ENCODE measurements around the gene TRPV2.
"Not testable (repeated sequence)": the region's sequence is repeated elsewhere in the genome, so short reads cannot be mapped to it uniquely, and the experiment has no call there.

The TRPV2 gene

GRCh38 chr17:16395887-16396286 is 19.5 kb upstream of the TRPV2 start:
- H3K4me3 Mint-ChIP-seq; H3K9me3 Mint-ChIP-seq (ENCODE audit: low read depth); H3K27me3 Mint-ChIP-seq; H3K4me1 Mint-ChIP-seq (ENCODE audit: low read depth); H3K27ac Mint-ChIP-seq; H3K36me3 Mint-ChIP-seq: not testable (repeated sequence)

- H3K27me3 Mint-ChIP-seq; H3K9me3 Mint-ChIP-seq (ENCODE audit: low read depth); H3K4me1 Mint-ChIP-seq (ENCODE audit: low read depth); H3K4me3 Mint-ChIP-seq; H3K27ac Mint-ChIP-seq; H3K36me3 Mint-ChIP-seq: not testable (repeated sequence)
Observed at GRCh38 chr17:16396693-16397092, 18.7 kb upstream of the TRPV2 start.

- H3K36me3 Mint-ChIP-seq: no peaks in the 10 kb centered on the region
- no peaks in the 10 kb centered on the region for H3K9me3 Mint-ChIP-seq (ENCODE audit: low read depth)
- peaks cover 5% of the 10 kb centered on the region for H3K4me1 Mint-ChIP-seq (ENCODE audit: low read depth)
- peaks cover 2% of the 10 kb centered on the region for H3K27me3 Mint-ChIP-seq
- no peak overlapping the region for H3K4me3 Mint-ChIP-seq
- no peak overlapping the region for H3K27ac Mint-ChIP-seq
Observed at GRCh38 chr17:16398270-16399267, 16.8 kb upstream of the TRPV2 start.

GRCh38 chr17:16403847-16404246 is 11.5 kb upstream of the TRPV2 start:
- H3K9me3 Mint-ChIP-seq (ENCODE audit: low read depth); H3K4me1 Mint-ChIP-seq (ENCODE audit: low read depth); H3K27ac Mint-ChIP-seq; H3K36me3 Mint-ChIP-seq; H3K4me3 Mint-ChIP-seq; H3K27me3 Mint-ChIP-seq: not testable (repeated sequence)

GRCh38 chr17:16406742-16407674 is 8.4 kb upstream of the TRPV2 start:
- Mint-ChIP-seq H3K4me3 (peak overlapping the region; percentile 42), H3K9me3 (ENCODE audit: low read depth) (no peaks in the 10 kb centered on the region), H3K27me3 (peaks cover 3% of the 10 kb centered on the region), H3K27ac (no peak overlapping the region), H3K4me1 (ENCODE audit: low read depth) (peaks cover 1% of the 10 kb centered on the region), H3K36me3 (no peaks in the 10 kb centered on the region)

GRCh38 chr17:16407911-16408588 is 7.3 kb upstream of the TRPV2 start:
- Mint-ChIP-seq H3K27me3 (peaks cover 3% of the 10 kb centered on the region), H3K4me1 (ENCODE audit: low read depth) (peaks cover 3% of the 10 kb centered on the region), H3K27ac (no peak overlapping the region), H3K36me3 (no peaks in the 10 kb centered on the region), H3K4me3 (peak overlapping the region; percentile 44), H3K9me3 (ENCODE audit: low read depth) (no peaks in the 10 kb centered on the region)

- peaks cover 52% of the 10 kb centered on the region for H3K4me1 Mint-ChIP-seq (ENCODE audit: low read depth)
- H3K27me3 Mint-ChIP-seq: no peaks in the 10 kb centered on the region
- no peaks in the 10 kb centered on the region for H3K9me3 Mint-ChIP-seq (ENCODE audit: low read depth)
- H3K27ac Mint-ChIP-seq: peak overlapping the region; percentile 99
- H3K4me3 Mint-ChIP-seq: peak overlapping the region; percentile 20
- peaks cover 4% of the 10 kb centered on the region for H3K36me3 Mint-ChIP-seq
Observed at GRCh38 chr17:16417399-16417798, 2.0 kb downstream of the TRPV2 start.

- peak overlapping the region; percentile 75 for H3K4me3 Mint-ChIP-seq
- H3K27me3 Mint-ChIP-seq: no peaks in the 10 kb centered on the region
- peak overlapping the region; percentile 92 for H3K27ac Mint-ChIP-seq
- H3K4me1 Mint-ChIP-seq (ENCODE audit: low read depth): peaks cover 50% of the 10 kb centered on the region
- H3K36me3 Mint-ChIP-seq: peaks cover 4% of the 10 kb centered on the region
- H3K9me3 Mint-ChIP-seq (ENCODE audit: low read depth): no peaks in the 10 kb centered on the region
Observed at GRCh38 chr17:16417896-16418684, 2.7 kb downstream of the TRPV2 start.

GRCh38 chr17:16418685-16419068 is 3.3 kb downstream of the TRPV2 start:
- H3K9me3 Mint-ChIP-seq (ENCODE audit: low read depth): no peaks in the 10 kb centered on the region
- peaks cover 50% of the 10 kb centered on the region for H3K4me1 Mint-ChIP-seq (ENCODE audit: low read depth)
- peak overlapping the region; percentile 75 for H3K4me3 Mint-ChIP-seq
- H3K27me3 Mint-ChIP-seq: no peaks in the 10 kb centered on the region
- H3K27ac Mint-ChIP-seq: peak overlapping the region; percentile 92
- peaks cover 4% of the 10 kb centered on the region for H3K36me3 Mint-ChIP-seq

GRCh38 chr17:16419074-16419928 is 3.9 kb downstream of the TRPV2 start:
- H3K27ac Mint-ChIP-seq: peak overlapping the region; percentile 92
- no peaks in the 10 kb centered on the region for H3K27me3 Mint-ChIP-seq
- no peaks in the 10 kb centered on the region for H3K9me3 Mint-ChIP-seq (ENCODE audit: low read depth)
- peaks cover 48% of the 10 kb centered on the region for H3K4me1 Mint-ChIP-seq (ENCODE audit: low read depth)
- H3K36me3 Mint-ChIP-seq: peaks cover 4% of the 10 kb centered on the region
- H3K4me3 Mint-ChIP-seq: peak overlapping the region; percentile 75

GRCh38 chr17:16419929-16420271 is 4.5 kb downstream of the TRPV2 start:
- Mint-ChIP-seq H3K9me3 (ENCODE audit: low read depth) (no peaks in the 10 kb centered on the region), H3K36me3 (peaks cover 4% of the 10 kb centered on the region), H3K27me3 (no peaks in the 10 kb centered on the region), H3K4me1 (ENCODE audit: low read depth) (peaks cover 44% of the 10 kb centered on the region), H3K4me3 (peak overlapping the region; percentile 75), H3K27ac (peak overlapping the region; percentile 92)

GRCh38 chr17:16422416-16422815 is 7.0 kb downstream of the TRPV2 start:
- H3K27me3 Mint-ChIP-seq: no peaks in the 10 kb centered on the region
- H3K27ac Mint-ChIP-seq: peak overlapping the region; percentile 10
- H3K4me1 Mint-ChIP-seq (ENCODE audit: low read depth): peaks cover 33% of the 10 kb centered on the region
- no peak overlapping the region for H3K4me3 Mint-ChIP-seq
- peaks cover 2% of the 10 kb centered on the region for H3K36me3 Mint-ChIP-seq
- H3K9me3 Mint-ChIP-seq (ENCODE audit: low read depth): no peaks in the 10 kb centered on the region

- Mint-ChIP-seq H3K27me3 (no peaks in the 10 kb centered on the region), H3K27ac (no peak overlapping the region), H3K4me1 (ENCODE audit: low read depth) (peaks cover 27% of the 10 kb centered on the region), H3K9me3 (ENCODE audit: low read depth) (no peaks in the 10 kb centered on the region), H3K36me3 (peaks cover 2% of the 10 kb centered on the region), H3K4me3 (no peak overlapping the region)
Observed at GRCh38 chr17:16423226-16423872, 8.0 kb downstream of the TRPV2 start.

All from activated naive CD8-positive, alpha-beta T cell (primary cell).